ENCODE data around the gene NFKBIZ.

Gene NFKBIZ

DNA sequence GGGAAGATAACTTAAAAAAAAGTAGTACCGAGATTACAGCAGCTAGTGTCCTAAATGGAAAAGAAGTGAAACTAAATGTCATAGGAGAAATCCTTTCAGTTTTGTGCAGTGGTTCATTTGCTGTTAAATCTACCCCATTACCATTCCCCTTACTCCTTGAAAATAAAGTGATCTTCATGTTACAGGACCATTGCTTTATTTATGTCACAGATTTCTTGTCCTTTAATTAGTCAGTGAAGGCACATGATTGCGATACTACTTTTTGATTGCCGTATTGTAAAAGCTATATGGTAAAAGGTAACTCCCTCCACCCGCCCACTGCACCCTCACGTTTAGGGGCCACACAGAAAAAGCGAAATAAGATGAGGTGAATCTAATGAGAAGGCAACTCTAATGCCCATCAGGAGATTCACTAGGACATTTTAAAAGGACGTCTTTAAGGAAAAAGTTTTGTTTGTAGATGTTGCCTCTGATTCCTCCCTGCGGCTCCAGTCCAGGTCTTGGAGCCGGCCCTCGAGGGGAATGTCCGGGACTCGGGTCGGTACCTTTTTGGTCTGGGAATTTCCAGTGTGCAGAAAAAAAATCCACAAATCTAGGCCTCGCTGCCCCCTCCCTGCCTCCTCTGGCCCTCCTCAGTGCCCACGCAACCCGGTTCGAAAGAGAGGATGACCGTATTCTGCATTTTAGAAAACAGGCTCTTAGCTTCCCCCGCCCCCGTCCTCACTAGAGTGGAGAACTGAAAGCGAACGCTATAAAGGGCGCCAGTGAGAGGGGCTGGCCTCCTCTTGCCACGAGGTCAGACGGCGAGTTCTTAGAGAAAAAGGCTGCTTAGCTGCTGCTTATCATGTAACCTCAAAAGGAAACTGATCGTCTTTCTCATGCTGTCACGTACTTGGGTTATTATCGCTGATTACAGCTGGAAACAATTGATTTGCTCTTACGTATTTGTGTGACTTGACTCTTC lies 21.8 kb upstream of the NFKBIZ start:
- no peaks in the 10 kb centered on the region for H3K4me1 ChIP-seq (ENCODE audit: insufficient read depth, insufficient read length)
- DNase-seq (ENCODE audit: low read depth, low spot score) = peak; percentile 57
- H3K9me3 ChIP-seq (ENCODE audit: insufficient read depth, low read length) = no peaks in the 10 kb centered on the region
- peak overlapping the region; percentile 43 for H3K4me3 ChIP-seq (ENCODE audit: insufficient read length, low read depth)
- no peaks in the 10 kb centered on the region for H3K27me3 ChIP-seq (ENCODE audit: insufficient read depth, insufficient read length)
- H3K36me3 ChIP-seq (ENCODE audit: insufficient read depth, insufficient read length, low read length) = no peaks in the 10 kb centered on the region
- TF ChIP-seq YY1 (IDR thresholded peaks at IDR 0.05; ENCODE audit: insufficient read depth, insufficient read length) (no peak), SUZ12 (IDR thresholded peaks at IDR 0.05; ENCODE audit: extremely low read depth, insufficient read depth, insufficient read length) (no peak), ZNF274 (IDR thresholded peaks at IDR 0.05; ENCODE audit: low read depth, low read length) (no peak)
- peak overlapping the region; percentile 81 for H3K9ac ChIP-seq (ENCODE audit: insufficient read length, low read depth)

DNA sequence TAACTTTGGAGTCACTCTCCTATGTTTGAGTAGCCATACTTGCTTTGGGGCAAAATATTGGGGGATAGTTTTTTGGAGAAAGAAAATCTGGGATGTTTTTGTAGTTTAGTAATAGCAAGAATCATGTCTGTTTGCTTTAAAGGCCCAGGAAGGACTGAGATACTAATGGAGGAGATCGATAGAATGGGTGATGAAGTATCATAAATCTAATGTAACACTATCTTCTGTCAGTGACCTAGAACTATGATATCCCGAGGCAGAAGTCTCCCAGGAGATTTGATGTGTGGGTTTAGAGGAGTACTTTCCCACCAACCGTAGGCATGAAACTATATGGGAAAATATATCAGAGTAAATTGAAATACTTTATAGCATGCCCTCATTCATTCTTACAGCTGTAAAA lies 21.0 kb upstream of the NFKBIZ start:
- no peak for DNase-seq (ENCODE audit: low read depth, low spot score)
- Histone ChIP-seq H3K9me3 (ENCODE audit: insufficient read depth, low read length) (no peaks in the 10 kb centered on the region), H3K4me3 (ENCODE audit: insufficient read length, low read depth) (no peak overlapping the region), H3K36me3 (ENCODE audit: insufficient read depth, insufficient read length, low read length) (peaks cover 4% of the 10 kb centered on the region), H3K27me3 (ENCODE audit: insufficient read depth, insufficient read length) (no peaks in the 10 kb centered on the region), H3K4me1 (ENCODE audit: insufficient read depth, insufficient read length) (no peaks in the 10 kb centered on the region), H3K9ac (ENCODE audit: insufficient read length, low read depth) (no peak overlapping the region)
- TF ChIP-seq YY1 (IDR thresholded peaks at IDR 0.05; ENCODE audit: insufficient read depth, insufficient read length) = no peak
- TF ChIP-seq SUZ12 (IDR thresholded peaks at IDR 0.05; ENCODE audit: extremely low read depth, insufficient read depth, insufficient read length) = no peak
- no peak for TF ChIP-seq ZNF274 (IDR thresholded peaks at IDR 0.05; ENCODE audit: low read depth, low read length)

GRCh38 chr3:101828691-101829436 lies 20.4 kb upstream of the NFKBIZ start:
- H3K9me3 ChIP-seq (ENCODE audit: insufficient read depth, low read length) = no peaks in the 10 kb centered on the region
- no peak for DNase-seq (ENCODE audit: low read depth, low spot score)
- H3K4me1 ChIP-seq (ENCODE audit: insufficient read depth, insufficient read length) = no peaks in the 10 kb centered on the region
- H3K27me3 ChIP-seq (ENCODE audit: insufficient read depth, insufficient read length) = no peaks in the 10 kb centered on the region
- H3K36me3 ChIP-seq (ENCODE audit: insufficient read depth, insufficient read length, low read length) = peaks cover 7% of the 10 kb centered on the region
- no peak overlapping the region for H3K9ac ChIP-seq (ENCODE audit: insufficient read length, low read depth)
- TF ChIP-seq ZNF274 (IDR thresholded peaks at IDR 0.05; ENCODE audit: low read depth, low read length) = no peak
- no peak for TF ChIP-seq YY1 (IDR thresholded peaks at IDR 0.05; ENCODE audit: insufficient read depth, insufficient read length)
- TF ChIP-seq SUZ12 (IDR thresholded peaks at IDR 0.05; ENCODE audit: extremely low read depth, insufficient read depth, insufficient read length) = no peak
- no peak overlapping the region for H3K4me3 ChIP-seq (ENCODE audit: insufficient read length, low read depth)

DNA sequence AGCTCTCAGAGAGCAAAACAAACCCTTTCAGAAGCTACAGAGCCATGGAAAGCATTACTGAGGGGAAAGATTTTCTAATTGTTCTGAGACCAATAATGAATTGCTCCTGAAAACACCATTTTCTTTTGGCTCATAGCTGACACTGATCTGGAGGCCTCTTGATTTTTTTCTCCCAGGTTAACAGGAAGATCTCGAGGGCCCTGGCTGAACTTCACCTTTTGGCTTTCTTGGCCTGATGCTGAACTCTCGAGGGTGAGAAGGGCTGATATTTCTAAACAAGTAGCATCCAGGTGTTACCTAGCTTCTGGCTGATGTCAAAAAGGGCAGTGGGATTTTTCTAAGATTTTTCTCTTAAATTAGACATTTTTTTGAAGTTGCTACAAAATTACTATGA lies 19.9 kb upstream of the NFKBIZ start:
- DNase-seq (ENCODE audit: low read depth, low spot score) = no peak
- Histone ChIP-seq H3K27me3 (ENCODE audit: insufficient read depth, insufficient read length) (no peaks in the 10 kb centered on the region), H3K9me3 (ENCODE audit: insufficient read depth, low read length) (no peaks in the 10 kb centered on the region), H3K36me3 (ENCODE audit: insufficient read depth, insufficient read length, low read length) (peaks cover 7% of the 10 kb centered on the region), H3K4me1 (ENCODE audit: insufficient read depth, insufficient read length) (no peaks in the 10 kb centered on the region), H3K9ac (ENCODE audit: insufficient read length, low read depth) (no peak overlapping the region), H3K4me3 (ENCODE audit: insufficient read length, low read depth) (no peak overlapping the region)
- TF ChIP-seq ZNF274 (IDR thresholded peaks at IDR 0.05; ENCODE audit: low read depth, low read length) (no peak), SUZ12 (IDR thresholded peaks at IDR 0.05; ENCODE audit: extremely low read depth, insufficient read depth, insufficient read length) (no peak), YY1 (IDR thresholded peaks at IDR 0.05; ENCODE audit: insufficient read depth, insufficient read length) (no peak)

GRCh38 chr3:101829874-101830273 lies 19.4 kb upstream of the NFKBIZ start:
- no peaks in the 10 kb centered on the region for H3K4me1 ChIP-seq (ENCODE audit: insufficient read depth, insufficient read length)
- DNase-seq (ENCODE audit: low read depth, low spot score) = no peak
- TF ChIP-seq ZNF274 (IDR thresholded peaks at IDR 0.05; ENCODE audit: low read depth, low read length) (no peak), SUZ12 (IDR thresholded peaks at IDR 0.05; ENCODE audit: extremely low read depth, insufficient read depth, insufficient read length) (no peak), YY1 (IDR thresholded peaks at IDR 0.05; ENCODE audit: insufficient read depth, insufficient read length) (no peak)
- H3K4me3 ChIP-seq (ENCODE audit: insufficient read length, low read depth) = no peak overlapping the region
- no peaks in the 10 kb centered on the region for H3K27me3 ChIP-seq (ENCODE audit: insufficient read depth, insufficient read length)
- H3K9me3 ChIP-seq (ENCODE audit: insufficient read depth, low read length) = no peaks in the 10 kb centered on the region
- peaks cover 7% of the 10 kb centered on the region for H3K36me3 ChIP-seq (ENCODE audit: insufficient read depth, insufficient read length, low read length)
- no peak overlapping the region for H3K9ac ChIP-seq (ENCODE audit: insufficient read length, low read depth)

DNA sequence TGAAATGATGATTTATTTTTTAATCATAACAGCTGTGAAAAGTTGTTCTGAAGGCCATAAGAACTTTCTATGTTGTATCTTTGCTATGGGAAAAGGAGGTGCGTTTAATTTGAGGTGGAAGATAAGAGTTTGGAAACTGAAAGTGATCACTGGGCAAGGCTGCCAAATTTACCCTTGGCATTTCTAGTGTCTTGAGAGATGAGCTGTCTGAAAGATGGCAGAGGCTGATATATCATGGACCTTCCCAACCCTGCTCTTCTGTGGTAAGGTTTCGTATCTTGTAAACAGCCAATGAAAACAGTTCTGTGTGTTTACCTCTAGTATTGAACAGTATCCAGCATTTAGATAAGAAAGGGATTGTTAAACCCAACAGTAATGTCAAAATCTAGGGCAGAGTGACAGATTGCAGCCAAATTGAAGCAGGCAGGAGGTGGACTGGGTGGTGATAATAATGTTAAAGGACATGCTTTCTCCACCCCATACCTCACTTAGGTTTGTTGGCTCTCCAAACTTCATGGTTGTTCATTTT lies 15.8 kb upstream of the NFKBIZ start:
- DNase-seq (ENCODE audit: low read depth, low spot score) = no peak
- Histone ChIP-seq H3K4me3 (ENCODE audit: insufficient read length, low read depth) (no peak overlapping the region), H3K27me3 (ENCODE audit: insufficient read depth, insufficient read length) (no peaks in the 10 kb centered on the region), H3K36me3 (ENCODE audit: insufficient read depth, insufficient read length, low read length) (peaks cover 7% of the 10 kb centered on the region), H3K9me3 (ENCODE audit: insufficient read depth, low read length) (no peaks in the 10 kb centered on the region), H3K9ac (ENCODE audit: insufficient read length, low read depth) (no peak overlapping the region), H3K4me1 (ENCODE audit: insufficient read depth, insufficient read length) (no peaks in the 10 kb centered on the region)
- no peak for TF ChIP-seq ZNF274 (IDR thresholded peaks at IDR 0.05; ENCODE audit: low read depth, low read length)
- TF ChIP-seq SUZ12 (IDR thresholded peaks at IDR 0.05; ENCODE audit: extremely low read depth, insufficient read depth, insufficient read length) = no peak
- TF ChIP-seq YY1 (IDR thresholded peaks at IDR 0.05; ENCODE audit: insufficient read depth, insufficient read length) = no peak

- Histone ChIP-seq H3K4me3 (ENCODE audit: insufficient read length, low read depth) (no peak overlapping the region), H3K9ac (ENCODE audit: insufficient read length, low read depth) (no peak overlapping the region), H3K4me1 (ENCODE audit: insufficient read depth, insufficient read length) (no peaks in the 10 kb centered on the region)
These were observed 13.6 kb upstream of the NFKBIZ start for GRCh38 chr3:101835676-101836075.

More at GRCh38 chr3:101835676-101836075, 13.6 kb upstream of the NFKBIZ start:
- no peak for DNase-seq (ENCODE audit: low read depth, low spot score)
- Histone ChIP-seq H3K27me3 (ENCODE audit: insufficient read depth, insufficient read length) (no peaks in the 10 kb centered on the region), H3K9me3 (ENCODE audit: insufficient read depth, low read length) (no peaks in the 10 kb centered on the region), H3K36me3 (ENCODE audit: insufficient read depth, insufficient read length, low read length) (peaks cover 7% of the 10 kb centered on the region)
- TF ChIP-seq ZNF274 (IDR thresholded peaks at IDR 0.05; ENCODE audit: low read depth, low read length) (no peak), SUZ12 (IDR thresholded peaks at IDR 0.05; ENCODE audit: extremely low read depth, insufficient read depth, insufficient read length) (no peak), YY1 (IDR thresholded peaks at IDR 0.05; ENCODE audit: insufficient read depth, insufficient read length) (no peak)

All from NT2/D1 (cell line).